Tibial artery (tissue), 4 donors: ENCODE results near the gene ECEL1.
"Not testable (repeated sequence)": the region's sequence is repeated elsewhere in the genome, so short reads cannot be mapped to it uniquely, and the experiment has no call there.

Experiments
- DNase-seq, 2 donors: peaks; one replicate each; pipeline ENCODE4 v3.0.0-alpha.2; 2019
- H3K27ac ChIP-seq, 2 donors: fragments of 200-600 bp; sonication (generic) in 1 of 2; 1 replicate in 1 of 2; 2 replicates in 1 of 2; pipeline ENCODE4 v1.5.1; 2018 to 2019; ENCODE audit warnings: mild to moderate bottlenecking in 1 of 2
- H3K27me3 ChIP-seq, 2 donors: fragments of 200-600 bp; sonication (generic) in 1 of 2; one replicate each; pipeline versions ENCODE4 v1.5.1 to v1.6.0; 2016 to 2019
- H3K36me3 ChIP-seq, 3 donors: fragments of 200-600 bp; sonication (generic) in 2 of 3; one replicate each; pipeline ENCODE4 v1.5.1; 2016 to 2019; ENCODE audit warnings: mild to moderate bottlenecking in 2 of 3
- H3K4me1 ChIP-seq, 4 donors: fragments of 200-600 bp; sonication (generic) in 2 of 4; 1 replicate in 3 of 4; 2 replicates in 1 of 4; pipeline ENCODE4 v1.5.1; 2016 to 2019
- H3K4me3 ChIP-seq, 2 donors: fragments of 200-600 bp; sonication (generic) in 1 of 2; 1 replicate in 1 of 2; 2 replicates in 1 of 2; pipeline ENCODE4 v1.5.1; 2018 to 2019; ENCODE audit warnings: mild to moderate bottlenecking in 2 of 2
- H3K9me3 ChIP-seq, 3 donors: fragments of 200-600 bp; sonication (generic) in 1 of 3; one replicate each; pipeline ENCODE4 v1.5.1; 2016 to 2019
- intact Hi-C: fragments of 100-400 bp; cut with DNase I; formaldehyde crosslinking; loops from one replicate; pipeline ENCODE4 v1.15.0; 2023; ENCODE audit warnings: low total_unique reads
- TF ChIP-seq, protein P1 (sequence below), 2 experiments: fragments of 200-600 bp in 1 of 2; fragments of 450-650 bp in 1 of 2; IDR thresholded peaks; one replicate each; pipeline ENCODE4 v1.5.1; 2017 to 2019; ENCODE audit warnings: antibody characterized with exemption in 2 of 2, mild to moderate bottlenecking in 1 of 2, moderate library complexity in 1 of 2

Gene ECEL1

DNA sequence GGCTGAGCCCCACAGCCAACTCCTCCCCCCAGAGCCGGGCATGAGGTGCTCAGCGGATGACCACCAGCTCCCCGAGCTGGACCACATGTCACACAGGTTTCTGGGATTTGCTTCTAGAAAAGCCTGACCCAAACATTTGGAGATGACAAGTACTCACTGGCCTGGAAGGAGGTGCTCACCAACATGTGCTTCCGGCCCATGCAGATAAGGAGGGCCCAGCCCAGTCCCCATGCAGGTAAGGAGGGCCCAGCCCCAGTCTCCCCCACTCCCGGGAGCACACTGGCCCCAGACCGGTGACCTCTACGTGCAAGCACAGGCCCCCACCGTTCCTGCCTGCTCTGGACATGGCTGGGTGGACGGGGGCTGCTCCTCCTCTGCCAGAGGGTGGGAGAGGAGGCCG lies 45.7 kb downstream of the ECEL1 start:
- peak in 1 of 2 donors; percentile 54 for DNase-seq
- not testable (repeated sequence) for H3K9me3 ChIP-seq, H3K27ac ChIP-seq, H3K4me1 ChIP-seq, H3K4me3 ChIP-seq, H3K36me3 ChIP-seq
- intact Hi-C loops: loop anchor here (5.0 kb wide), 1 partner anchor 515 kb away; the partner anchor contains the start of gene NPPC
- H3K27me3 ChIP-seq: peaks cover 0 to 26% of the 10 kb centered on the region in 2 donors

DNA sequence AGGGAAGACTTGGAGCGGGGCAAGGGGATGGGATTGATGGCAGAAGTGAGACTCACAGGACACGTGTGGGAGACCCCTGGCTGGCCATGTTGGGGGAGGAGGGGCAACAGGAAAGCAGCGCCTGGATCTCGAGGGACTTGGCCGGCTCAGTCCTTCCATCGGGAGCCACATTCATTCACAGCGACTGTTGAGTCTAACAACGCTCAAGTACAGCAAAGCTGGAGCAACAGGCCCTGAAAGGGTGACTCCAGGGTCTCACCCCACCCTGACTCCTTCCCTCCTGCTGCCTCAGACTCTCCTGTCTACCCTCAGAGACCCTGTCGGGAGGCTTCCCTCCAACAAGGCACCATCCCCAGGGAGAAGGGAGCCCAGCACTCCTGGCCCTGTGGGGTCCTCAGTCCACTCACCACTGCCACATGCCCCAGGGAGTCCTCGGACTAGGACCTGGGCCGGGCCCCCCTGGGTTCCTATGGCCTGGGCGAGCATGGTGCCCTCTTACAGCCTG lies 46.4 kb downstream of the ECEL1 start:
- Histone ChIP-seq H3K9me3 (no peaks in the 10 kb centered on the region), H3K4me1 (peaks cover 0 to 5% (median 0%) of the 10 kb centered on the region in 4 donors), H3K27me3 (peaks cover 0 to 26% of the 10 kb centered on the region in 2 donors), H3K27ac (no peak overlapping the region), H3K36me3 (no peaks in the 10 kb centered on the region), H3K4me3 (no peak overlapping the region)
- TF ChIP-seq, protein P1, sequence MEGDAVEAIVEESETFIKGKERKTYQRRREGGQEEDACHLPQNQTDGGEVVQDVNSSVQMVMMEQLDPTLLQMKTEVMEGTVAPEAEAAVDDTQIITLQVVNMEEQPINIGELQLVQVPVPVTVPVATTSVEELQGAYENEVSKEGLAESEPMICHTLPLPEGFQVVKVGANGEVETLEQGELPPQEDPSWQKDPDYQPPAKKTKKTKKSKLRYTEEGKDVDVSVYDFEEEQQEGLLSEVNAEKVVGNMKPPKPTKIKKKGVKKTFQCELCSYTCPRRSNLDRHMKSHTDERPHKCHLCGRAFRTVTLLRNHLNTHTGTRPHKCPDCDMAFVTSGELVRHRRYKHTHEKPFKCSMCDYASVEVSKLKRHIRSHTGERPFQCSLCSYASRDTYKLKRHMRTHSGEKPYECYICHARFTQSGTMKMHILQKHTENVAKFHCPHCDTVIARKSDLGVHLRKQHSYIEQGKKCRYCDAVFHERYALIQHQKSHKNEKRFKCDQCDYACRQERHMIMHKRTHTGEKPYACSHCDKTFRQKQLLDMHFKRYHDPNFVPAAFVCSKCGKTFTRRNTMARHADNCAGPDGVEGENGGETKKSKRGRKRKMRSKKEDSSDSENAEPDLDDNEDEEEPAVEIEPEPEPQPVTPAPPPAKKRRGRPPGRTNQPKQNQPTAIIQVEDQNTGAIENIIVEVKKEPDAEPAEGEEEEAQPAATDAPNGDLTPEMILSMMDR (IDR thresholded peaks at IDR 0.05): no peak
- intact Hi-C loops: loop anchor here (5.0 kb wide), 1 partner anchor 514 kb away; the partner anchor contains the start of gene NPPC
- peak in 1 of 2 donors; percentile 57 for DNase-seq

DNA sequence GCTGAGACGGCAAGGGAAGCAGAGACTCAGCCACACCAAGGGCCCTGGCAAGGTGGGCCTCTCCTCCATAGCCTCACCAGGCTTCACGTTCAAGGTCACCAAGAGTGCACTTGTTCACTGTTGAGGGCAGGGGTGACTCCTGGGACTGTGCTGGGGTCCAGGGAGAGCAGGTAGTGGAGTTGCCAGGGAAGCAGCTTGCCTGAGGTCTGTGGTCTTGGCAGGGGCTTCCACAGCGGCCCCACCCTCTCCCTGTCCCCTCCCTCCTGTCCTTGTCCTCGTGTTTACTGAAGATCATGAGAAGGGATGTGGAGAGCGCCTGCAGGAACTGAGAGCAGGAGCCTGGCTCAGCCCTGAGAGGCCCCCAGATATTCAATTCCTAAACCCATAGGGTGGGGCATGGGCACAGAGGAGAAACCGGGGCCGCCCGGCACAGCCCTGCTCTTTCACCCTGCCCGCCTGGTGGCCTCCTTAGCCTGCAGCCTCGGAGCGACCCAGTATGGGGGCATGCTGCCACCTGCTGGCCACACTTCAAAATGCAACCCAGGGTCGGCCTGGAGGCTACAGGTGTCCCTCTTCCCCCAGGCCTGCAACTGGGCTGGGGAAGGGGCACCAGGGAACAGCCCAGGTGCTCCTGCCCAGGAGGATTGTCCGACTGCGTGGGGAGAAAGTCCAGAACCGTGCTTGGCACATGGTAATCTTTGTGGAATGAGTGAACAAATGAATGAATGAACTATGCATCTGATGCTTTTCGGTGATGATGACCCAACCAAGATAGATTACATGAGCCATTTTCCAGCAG lies 47.2 kb downstream of the ECEL1 start:
- not testable (repeated sequence) for H3K27ac ChIP-seq, H3K4me3 ChIP-seq, H3K9me3 ChIP-seq, H3K4me1 ChIP-seq, H3K36me3 ChIP-seq
- peaks cover 0 to 26% of the 10 kb centered on the region in 2 donors for H3K27me3 ChIP-seq
- intact Hi-C loops: loop anchor here (5.0 kb wide), 1 partner anchor 513 kb away; the partner anchor contains the start of gene NPPC
- TF ChIP-seq, protein P1 (IDR thresholded peaks at IDR 0.05): peak; percentile 90 to 92
- DNase-seq: peak; percentile 77 to 86

DNA sequence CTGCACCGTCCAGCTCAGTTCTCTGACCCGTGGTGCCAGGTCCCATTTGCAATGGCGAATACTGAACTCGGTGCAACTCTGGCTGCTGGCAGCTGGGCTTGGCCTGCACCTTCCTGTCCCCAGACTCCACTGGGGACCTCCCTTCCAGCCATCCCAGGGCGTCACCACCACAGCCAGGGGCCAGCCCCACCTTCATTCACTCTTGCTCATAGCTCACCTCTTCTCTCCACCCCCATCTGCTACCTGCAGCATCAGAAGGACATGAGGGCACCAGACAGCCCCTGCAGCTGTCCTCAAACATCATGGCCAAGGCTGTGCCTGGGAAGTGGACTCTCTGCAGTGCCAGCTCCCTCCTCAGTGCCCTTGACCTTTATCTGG lies 47.9 kb downstream of the ECEL1 start:
- peak in 1 of 2 donors; percentile 48 for DNase-seq
- H3K27me3 ChIP-seq: peaks cover 0 to 23% of the 10 kb centered on the region in 2 donors
- H3K9me3 ChIP-seq: no peaks in the 10 kb centered on the region
- intact Hi-C loops: loop anchor here (5.0 kb wide), 1 partner anchor 512 kb away; the partner anchor contains the start of gene NPPC
- no peak overlapping the region for H3K4me3 ChIP-seq
- TF ChIP-seq, protein P1 (IDR thresholded peaks at IDR 0.05): no peak
- H3K36me3 ChIP-seq: no peaks in the 10 kb centered on the region
- no peak overlapping the region for H3K27ac ChIP-seq
- peaks cover 0 to 5% (median 0%) of the 10 kb centered on the region in 4 donors for H3K4me1 ChIP-seq

DNA sequence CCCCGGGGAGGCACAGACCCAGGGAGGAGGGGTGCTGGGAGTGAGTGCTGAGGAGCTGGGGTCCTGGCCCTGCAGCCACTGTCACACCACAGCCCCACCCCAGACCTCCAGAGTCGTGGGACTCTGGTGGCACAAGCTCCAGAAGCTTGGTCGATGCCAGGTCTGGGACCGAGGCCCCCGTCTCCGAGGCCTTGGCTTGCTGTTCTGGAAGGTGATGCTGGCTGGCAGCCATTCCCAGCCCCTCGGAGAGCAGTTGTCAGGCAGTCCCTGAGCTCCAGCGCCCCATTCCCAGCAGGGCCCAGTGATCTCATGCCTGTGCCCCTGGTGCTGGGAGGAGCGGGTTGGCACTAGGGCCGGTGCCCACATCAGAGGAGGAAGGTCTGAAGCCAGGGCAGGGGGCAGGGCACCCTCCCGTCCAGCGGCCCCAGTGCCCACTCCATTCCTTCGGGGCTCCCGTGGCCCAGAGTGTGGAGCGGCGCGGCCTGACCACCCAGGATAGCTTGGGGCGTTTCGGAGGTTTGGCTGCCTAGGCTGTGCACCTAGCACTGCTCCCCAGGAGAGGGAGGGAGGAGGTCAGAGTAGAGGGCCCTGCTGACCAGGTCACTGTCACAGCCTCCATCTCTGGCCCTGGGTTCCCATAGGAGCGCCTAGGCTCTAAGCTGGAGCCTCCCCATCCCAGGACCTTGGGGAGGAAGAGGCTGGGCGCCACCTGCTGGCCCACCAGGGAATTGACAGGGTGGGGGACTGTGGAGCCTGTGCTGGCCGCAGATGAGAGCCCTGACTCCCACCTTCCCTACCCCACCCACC lies 48.5 kb downstream of the ECEL1 start:
- H3K4me3 ChIP-seq: no peak overlapping the region
- peak in 1 of 2 donors; percentile 40 for DNase-seq
- intact Hi-C loops: no loop called here
- H3K27ac ChIP-seq: no peak overlapping the region
- H3K9me3 ChIP-seq: no peaks in the 10 kb centered on the region
- H3K4me1 ChIP-seq: peaks cover 0 to 5% (median 0%) of the 10 kb centered on the region in 4 donors
- H3K27me3 ChIP-seq: peaks cover 0 to 17% of the 10 kb centered on the region in 2 donors
- no peaks in the 10 kb centered on the region for H3K36me3 ChIP-seq
- TF ChIP-seq, protein P1 (IDR thresholded peaks at IDR 0.05): peak; percentile 36 to 53
